Vagina (tissue), 2 donors: Measurements from ENCODE around the gene IPO4. TPM values are rescaled to one million over a fixed set of nuclear protein-coding genes. Genes with fewer than 3 reads are reported as not detected.

Source experiments
- DNase-seq, 2 donors: peaks; one replicate each; pipeline ENCODE4 v3.0.0-alpha.2; 2017; ENCODE audit errors: extremely low spot score in 2 of 2
- H3K27ac ChIP-seq: fragments of 200-600 bp; sonication (generic); one replicate; pipeline ENCODE4 v1.5.1; 2019
- H3K27me3 ChIP-seq: fragments of 200-600 bp; sonication (generic); one replicate; pipeline ENCODE4 v1.5.1; 2019
- H3K36me3 ChIP-seq, 2 donors: fragments of 200-600 bp; sonication (generic); one replicate each; pipeline ENCODE4 v1.5.1; 2017 to 2019
- H3K4me1 ChIP-seq: fragments of 200-600 bp; sonication (generic); one replicate; pipeline ENCODE4 v1.5.1; 2019
- H3K4me3 ChIP-seq, 2 donors: fragments of 200-600 bp; sonication (generic); 1 replicate in 1 of 2; 2 replicates in 1 of 2; pipeline ENCODE4 v1.5.1; 2016 to 2019
- H3K9me3 ChIP-seq: fragments of 200-600 bp; sonication (generic); one replicate; pipeline ENCODE4 v1.5.1; 2019
- CTCF ChIP-seq, 3 experiments: fragments of 450-650 bp in 2 of 3; fragments of 200-600 bp in 1 of 3; sonication (generic) in 1 of 3; IDR thresholded peaks; one replicate each; pipeline ENCODE4 v1.5.1; 2017 to 2019; ENCODE audit warnings: antibody characterized with exemption in 3 of 3, mild to moderate bottlenecking in 2 of 3, moderate library complexity in 2 of 3
- POLR2A ChIP-seq, 2 donors: fragments of 450-650 bp; IDR thresholded peaks; one replicate each; pipeline ENCODE4 v1.6.1; 2017; ENCODE audit warnings: antibody characterized with exemption in 2 of 2, mild to moderate bottlenecking in 2 of 2, moderate library complexity in 2 of 2
- POLR2AphosphoS5 ChIP-seq, 2 donors: sonication (generic); formaldehyde crosslinking; IDR thresholded peaks; one replicate each; pipeline ENCODE4 v1.9.0; 2017; ENCODE audit warnings: antibody characterized with exemption in 2 of 2, mild to moderate bottlenecking in 2 of 2, low read depth in 1 of 2; ENCODE audit not compliant: insufficient read depth in 1 of 2
- intact Hi-C: fragments of 100-400 bp; cut with DNase I; formaldehyde crosslinking; loops from one replicate; pipeline ENCODE4 v1.15.1; 2023
- total RNA-seq: library from RNA; depleted of rRNA; stranded (reverse); fragments of >200 nt; gene quantifications from one replicate; pipeline ENCODE4 v1.2.3, GENCODE V29; 2016

IPO4 gene
- total RNA-seq, 1 donor from 2014 or later: 28.5 TPM

GRCh38 chr14:24151404-24152080 is 37.1 kb downstream of the IPO4 start:
- Histone ChIP-seq H3K4me3 (no peak overlapping the region), H3K36me3 (peaks cover 0 to 72% of the 10 kb centered on the region in 2 donors)

GRCh38 chr14:24150993-24151392 is 37.6 kb downstream of the IPO4 start:
- intact Hi-C loops: no loop called here
- Histone ChIP-seq H3K27me3 (no peaks in the 10 kb centered on the region), H3K4me1 (peaks cover 20% of the 10 kb centered on the region), H3K27ac (no peak overlapping the region), H3K4me3 (no peak overlapping the region), H3K9me3 (no peaks in the 10 kb centered on the region), H3K36me3 (peaks cover 0 to 67% of the 10 kb centered on the region in 2 donors)
- TF ChIP-seq POLR2AphosphoS5 (IDR thresholded peaks at IDR 0.05; ENCODE audit: insufficient read depth in 1 of 2, low read depth in 1 of 2) (no peak), POLR2A (IDR thresholded peaks at IDR 0.05) (no peak), CTCF (IDR thresholded peaks at IDR 0.05) (no peak)
- no peak for DNase-seq

More at GRCh38 chr14:24151404-24152080, 37.1 kb downstream of the IPO4 start:
- TF ChIP-seq POLR2AphosphoS5 (IDR thresholded peaks at IDR 0.05; ENCODE audit: insufficient read depth in 1 of 2, low read depth in 1 of 2): no peak
- TF ChIP-seq POLR2A (IDR thresholded peaks at IDR 0.05): no peak
- TF ChIP-seq CTCF (IDR thresholded peaks at IDR 0.05): no peak
- Histone ChIP-seq H3K4me1 (peaks cover 17% of the 10 kb centered on the region), H3K27ac (no peak overlapping the region), H3K9me3 (no peaks in the 10 kb centered on the region), H3K27me3 (no peaks in the 10 kb centered on the region)
- DNase-seq: no peak
- intact Hi-C loops: no loop called here

- intact Hi-C loops: no loop called here
Observed at GRCh38 chr14:24150567-24150966, 38.0 kb downstream of the IPO4 start.

GRCh38 chr14:24150061-24150460 is 38.6 kb downstream of the IPO4 start:
- Histone ChIP-seq H3K4me1 (peaks cover 29% of the 10 kb centered on the region), H3K27me3 (no peaks in the 10 kb centered on the region), H3K4me3 (no peak overlapping the region), H3K27ac (no peak overlapping the region), H3K9me3 (no peaks in the 10 kb centered on the region), H3K36me3 (peaks cover 0 to 58% of the 10 kb centered on the region in 2 donors)
- TF ChIP-seq CTCF (IDR thresholded peaks at IDR 0.05): no peak
- intact Hi-C loops: no loop called here
- no peak for DNase-seq

More at GRCh38 chr14:24150567-24150966, 38.0 kb downstream of the IPO4 start:
- TF ChIP-seq CTCF (IDR thresholded peaks at IDR 0.05): no peak
- no peak for TF ChIP-seq POLR2AphosphoS5 (IDR thresholded peaks at IDR 0.05; ENCODE audit: insufficient read depth in 1 of 2, low read depth in 1 of 2)
- no peak for TF ChIP-seq POLR2A (IDR thresholded peaks at IDR 0.05)
- Histone ChIP-seq H3K27ac (no peak overlapping the region), H3K36me3 (peaks cover 0 to 63% of the 10 kb centered on the region in 2 donors), H3K4me3 (no peak overlapping the region), H3K9me3 (no peaks in the 10 kb centered on the region), H3K27me3 (no peaks in the 10 kb centered on the region), H3K4me1 (peaks cover 24% of the 10 kb centered on the region)
- no peak for DNase-seq

- Histone ChIP-seq H3K27me3 (no peaks in the 10 kb centered on the region), H3K4me1 (peaks cover 32% of the 10 kb centered on the region), H3K9me3 (no peaks in the 10 kb centered on the region), H3K36me3 (peaks cover 0 to 51% of the 10 kb centered on the region in 2 donors), H3K27ac (no peak overlapping the region), H3K4me3 (no peak overlapping the region)
- intact Hi-C loops: no loop called here
- TF ChIP-seq POLR2AphosphoS5 (IDR thresholded peaks at IDR 0.05; ENCODE audit: insufficient read depth in 1 of 2, low read depth in 1 of 2) (no peak), POLR2A (IDR thresholded peaks at IDR 0.05) (no peak), CTCF (IDR thresholded peaks at IDR 0.05) (no peak)
- no peak for DNase-seq
Observed at GRCh38 chr14:24149302-24149969, 39.2 kb downstream of the IPO4 start.
